HCT116 (cell line): ENCODE data around the gene SEC31A. TPM values are rescaled to one million over a fixed set of nuclear protein-coding genes. Genes with fewer than 3 reads are reported as not detected.

Experiments used
- ATAC-seq: fragments of 200-7000 bp; cut with Tn5 transposase; 2 replicates; pipeline ENCODE4 v1.9.1; 2020; ENCODE audit warnings: mild to moderate bottlenecking, moderate library complexity
- BruUV-seq: library from RNA; stranded (reverse); fragments of 400-500 nt; replicated peaks from 2 replicates; lab custom pipeline; 2021; lab: Mats Ljungman, UMichigan
- CTCF ChIA-PET: fragments of 300-600 bp; sonication (Branson Sonifier 250); formaldehyde crosslinking; loops from one replicate; lab custom pipeline; 2021; ENCODE audit warnings: antibody characterized with exemption; lab: Charles Lee
- POLR2A ChIA-PET: fragments of 300-600, 350-600 bp; sonication (Branson Sonifier 250); formaldehyde crosslinking; loops from one replicate; lab custom pipeline; 2021; ENCODE audit warnings: antibody characterized with exemption; lab: Charles Lee
- RAD21 ChIA-PET, 2 experiments: fragments of 300-600 bp; sonication (Branson Sonifier 250); formaldehyde crosslinking; loops; one replicate each; lab custom pipeline; 2023; ENCODE audit warnings: low total read pairs in 2 of 2; ENCODE audit not compliant: uncharacterized antibody in 2 of 2, unreplicated experiment in 2 of 2, low non-redundant PET in 1 of 2; lab: Charles Lee
- DNase-seq: peaks from one replicate; pipeline ENCODE4 v3.0.0-alpha.2; 2010; ENCODE audit warnings: low read depth, low spot score
- H2AFZ ChIP-seq: fragments of 200-600 bp; shearing (Covaris generic), sonication (generic); 2 replicates; pipeline ENCODE4 v1.6.1; 2017; ENCODE audit warnings: low read depth, mixed run types, mixed read lengths, antibody characterized with exemption, low read length; ENCODE audit not compliant: poor library complexity, severe bottlenecking
- H3K27ac ChIP-seq: 2 replicates; pipeline ENCODE4 v1.5.1; 2012; ENCODE audit warnings: low read depth, low read length
- H3K27me3 ChIP-seq: fragments of 200-600 bp; sonication (generic); 2 replicates; pipeline ENCODE4 v1.6.1; 2016; ENCODE audit warnings: mixed run types, low read length, mixed read lengths; ENCODE audit not compliant: insufficient read depth
- H3K36me3 ChIP-seq, 2 experiments: fragments of 200-500 bp in 1 of 2; fragments of 200-600 bp in 1 of 2; sonication (Bioruptor generic) in 1 of 2; sonication (generic) in 1 of 2; 2 replicates each; pipeline versions ENCODE4 v1.5.1 to v1.6.1; 2014 to 2016; ENCODE audit warnings: low read length in 2 of 2, inconsistent platforms in 1 of 2, mixed read lengths in 1 of 2, mixed run types in 1 of 2; ENCODE audit not compliant: insufficient read depth in 2 of 2, control insufficient read depth in 1 of 2
- H3K4me1 ChIP-seq, 2 experiments: fragments of 200-600 bp in 1 of 2; sonication (generic) in 1 of 2; 2 replicates each; pipeline versions ENCODE4 v1.5.1 to v1.6.1; 2012 to 2017; ENCODE audit warnings: low read length in 2 of 2, inconsistent platforms in 1 of 2, mild to moderate bottlenecking in 1 of 2, mixed read lengths in 1 of 2, mixed run types in 1 of 2, moderate library complexity in 1 of 2; ENCODE audit not compliant: insufficient read depth in 2 of 2, control insufficient read depth in 1 of 2
- H3K4me2 ChIP-seq: fragments of 200-600 bp; sonication (generic); 2 replicates; pipeline ENCODE4 v1.6.1; 2017; ENCODE audit warnings: mixed run types, low read length, mixed read lengths
- H3K4me3 ChIP-seq, 2 experiments: fragments of 200-600 bp in 1 of 2; sonication (generic) in 1 of 2; replicated peaks in 1 of 2; 2 replicates each; pipeline ENCODE4 v1.5.1; 2011 to 2016; ENCODE audit warnings: low read length in 2 of 2, control low read depth in 1 of 2, low read depth in 1 of 2, mild to moderate bottlenecking in 1 of 2, mixed read lengths in 1 of 2, mixed run types in 1 of 2
- H3K79me2 ChIP-seq: fragments of 200-600 bp; sonication (generic); 2 replicates; pipeline ENCODE4 v1.6.1; 2017; ENCODE audit warnings: mild to moderate bottlenecking, mixed run types, low read length, moderate library complexity, mixed read lengths; ENCODE audit not compliant: insufficient read depth
- H3K9ac ChIP-seq: fragments of 200-600 bp; sonication (generic); 2 replicates; pipeline ENCODE4 v1.6.1; 2016; ENCODE audit warnings: low read length, mixed read lengths
- H3K9me2 ChIP-seq: fragments of 200-600 bp; sonication (generic), shearing (Covaris generic); 2 replicates; pipeline ENCODE4 v1.6.1; 2017; ENCODE audit warnings: mixed run types, mild to moderate bottlenecking, moderate library complexity; ENCODE audit not compliant: insufficient read depth
- H3K9me3 ChIP-seq, 2 experiments: fragments of 200-500 bp in 1 of 2; fragments of 200-600 bp in 1 of 2; sonication (Bioruptor generic) in 1 of 2; sonication (generic) in 1 of 2; 2 replicates each; pipeline ENCODE4 v1.6.1; 2014 to 2017; ENCODE audit warnings: low read length in 2 of 2, mixed read lengths in 2 of 2, inconsistent platforms in 1 of 2, low read depth in 1 of 2, mild to moderate bottlenecking in 1 of 2, mixed run types in 1 of 2, moderate library complexity in 1 of 2; ENCODE audit not compliant: control insufficient read depth in 1 of 2, insufficient read depth in 1 of 2
- H4K20me1 ChIP-seq: fragments of 200-600 bp; sonication (generic), shearing (Covaris generic); 2 replicates; pipeline ENCODE4 v1.6.1; 2017; ENCODE audit warnings: mixed run types, mild to moderate bottlenecking, moderate library complexity; ENCODE audit not compliant: insufficient read depth
- CTCF ChIP-seq, 3 experiments: fragments of 200-600 bp in 1 of 3; sonication (generic) in 1 of 3; IDR thresholded peaks in 2 of 3; conservative IDR thresholded peaks in 1 of 3; 2 replicates each; pipeline ENCODE4 v1.5.1; 2012 to 2017; ENCODE audit warnings: low read depth in 2 of 3, low read length in 2 of 3, antibody characterized with exemption in 1 of 3, borderline replicate concordance in 1 of 3, control low read depth in 1 of 3, mild to moderate bottlenecking in 1 of 3, mixed read lengths in 1 of 3, mixed run types in 1 of 3, moderate library complexity in 1 of 3; ENCODE audit not compliant: insufficient read depth in 1 of 3
- ELF1 ChIP-seq: IDR thresholded peaks from 2 replicates; pipeline ENCODE4 v1.6.1; 2012; ENCODE audit warnings: low read depth, borderline replicate concordance
- FOSL1 ChIP-seq: IDR thresholded peaks from 2 replicates; pipeline ENCODE4 v1.6.1; 2012; ENCODE audit warnings: low read depth
- JUND ChIP-seq: IDR thresholded peaks from 2 replicates; pipeline ENCODE4 v1.6.1; 2012
- MAX ChIP-seq: IDR thresholded peaks from 2 replicates; pipeline ENCODE4 v1.6.1; 2012
- RAD21 ChIP-seq: IDR thresholded peaks from 2 replicates; pipeline ENCODE4 v1.6.1; 2012; ENCODE audit warnings: low read depth, mild to moderate bottlenecking
- SP1 ChIP-seq: IDR thresholded peaks from 2 replicates; pipeline ENCODE4 v1.6.1; 2012; ENCODE audit warnings: low read depth
- SRF ChIP-seq: IDR thresholded peaks from 2 replicates; pipeline ENCODE4 v1.6.1; 2012; ENCODE audit warnings: low read depth
- TCF7L2 ChIP-seq: IDR thresholded peaks from 2 replicates; pipeline ENCODE4 v1.7.0; 2011; ENCODE audit warnings: borderline replicate concordance, inconsistent platforms; ENCODE audit not compliant: insufficient read depth, insufficient read length; ENCODE audit errors: extremely low read depth
- ZBTB33 ChIP-seq: IDR thresholded peaks from 2 replicates; pipeline ENCODE4 v1.6.1; 2011; ENCODE audit warnings: mild to moderate bottlenecking, low read length, moderate library complexity; ENCODE audit not compliant: insufficient replicate concordance; ENCODE audit errors: extremely low read depth
- ZFX ChIP-seq: fragments of 450-650 bp; IDR thresholded peaks from 2 replicates; pipeline ENCODE4 v1.6.1; 2017
- intact Hi-C: fragments of 100-400 bp; cut with micrococcal nuclease; formaldehyde crosslinking; loops from 2 replicates; pipeline ENCODE4 v1.10.0; 2022
- total RNA-seq: library from RNA; stranded (reverse); gene quantifications from one replicate; pipeline ENCODE4 v1.2.1, GENCODE V29; 2021; ENCODE audit not compliant: unreplicated experiment

Gene SEC31A
- total RNA-seq, 1 experiment from 2014 or later = 78.5 TPM

GRCh38 chr4:82792912-82793649 lies 97.9 kb downstream of the SEC31A start:
- no peaks in the 10 kb centered on the region; the same call in 1 of the 2 replicates for H4K20me1 ChIP-seq
- no peak overlapping the region for H3K4me3 ChIP-seq
- intact Hi-C loops = no loop called here
- CTCF ChIA-PET = no interaction called here
- no peak overlapping the region for H3K27ac ChIP-seq
- RAD21 ChIA-PET = interaction anchor here in 1 of 2 experiments (0.6 kb wide), 1 partner anchor 10 kb away, joined by 4 read pairs; no protein-coding TSS in a partner anchor
- no peaks in the 10 kb centered on the region for H3K9me3 ChIP-seq
- TF ChIP-seq ZBTB33 = no peak
- TF ChIP-seq JUND = no peak
- TF ChIP-seq SRF = no peak
- no peak for TF ChIP-seq ELF1
- no peak for TF ChIP-seq TCF7L2
- TF ChIP-seq RAD21 = no peak
- TF ChIP-seq MAX = no peak
- TF ChIP-seq FOSL1 = no peak
- no peak for TF ChIP-seq CTCF (IDR thresholded peaks at IDR 0.05 in 2 of 3, conservative IDR thresholded peaks at IDR 0.05 in 1 of 3; ENCODE audit: borderline replicate concordance in 1 of 3, insufficient read depth in 1 of 3, low read depth in 2 of 3, low read length in 2 of 3)
- TF ChIP-seq SP1 = no peak
- TF ChIP-seq ZFX = no peak
- BruUV-seq = no TSS peak
- POLR2A ChIA-PET = no interaction called here
- no peak overlapping the region for H3K4me2 ChIP-seq
- H3K9me2 ChIP-seq = no peaks in the 10 kb centered on the region
- H2AFZ ChIP-seq = no peak overlapping the region
- ATAC-seq (no peak), DNase-seq (no peak)
- H3K36me3 ChIP-seq = no peaks in the 10 kb centered on the region
- H3K27me3 ChIP-seq = no peaks in the 10 kb centered on the region
- peaks cover 8 to 17% of the 10 kb centered on the region in 2 experiments; a peak in 3 of 4 replicates for H3K4me1 ChIP-seq
- H3K79me2 ChIP-seq = peaks cover 18% of the 10 kb centered on the region; the same call in 1 of the 2 replicates
- H3K9ac ChIP-seq = no peak overlapping the region
